Liver (tissue), 9 donors: ENCODE data around the gene CYP3A7. TPM values are rescaled to one million over a fixed set of nuclear protein-coding genes. Genes with fewer than 3 reads are reported as not detected.

Experiments used
- DNase-seq: peaks from one replicate; pipeline ENCODE4 v3.0.0-alpha.2; 2017; ENCODE audit warnings: low spot score
- H3K27ac ChIP-seq, 2 donors: one replicate each; pipeline ENCODE4 v1.7.0; 2013; ENCODE audit warnings: inconsistent platforms in 2 of 2, low read length in 2 of 2, control low read depth in 1 of 2, low read depth in 1 of 2, mild to moderate bottlenecking in 1 of 2
- H3K27me3 ChIP-seq, 4 donors: one replicate each; pipeline versions ENCODE4 v1.6.1 to v1.7.0; 2013; ENCODE audit warnings: low read length in 3 of 4, inconsistent platforms in 1 of 4, mild to moderate bottlenecking in 1 of 4, moderate library complexity in 1 of 4; ENCODE audit not compliant: control insufficient read depth in 4 of 4, insufficient read depth in 4 of 4
- H3K36me3 ChIP-seq, 4 donors: one replicate each; pipeline versions ENCODE4 v1.6.1 to v1.7.0; 2013; ENCODE audit warnings: low read length in 3 of 4, mild to moderate bottlenecking in 3 of 4, low read depth in 1 of 4, moderate library complexity in 1 of 4; ENCODE audit not compliant: control insufficient read depth in 4 of 4, insufficient read depth in 3 of 4
- H3K4me1 ChIP-seq, 4 donors: one replicate each; pipeline versions ENCODE4 v1.6.1 to v1.7.0; 2013; ENCODE audit warnings: low read length in 3 of 4, mild to moderate bottlenecking in 3 of 4, moderate library complexity in 1 of 4; ENCODE audit not compliant: control insufficient read depth in 4 of 4, insufficient read depth in 4 of 4
- H3K4me3 ChIP-seq, 3 donors: one replicate each; pipeline versions ENCODE4 v1.6.1 to v1.7.0; 2013; ENCODE audit warnings: low read length in 3 of 3, control low read depth in 1 of 3, low read depth in 1 of 3, mild to moderate bottlenecking in 1 of 3
- H3K9ac ChIP-seq, 2 donors: one replicate each; pipeline ENCODE4 v1.7.0; 2013; ENCODE audit warnings: low read length in 2 of 2, mild to moderate bottlenecking in 2 of 2, moderate library complexity in 2 of 2, control low read depth in 1 of 2, low read depth in 1 of 2
- H3K9me3 ChIP-seq, 4 donors: one replicate each; pipeline versions ENCODE4 v1.6.1 to v1.7.0; 2013; ENCODE audit warnings: low read length in 3 of 4; ENCODE audit not compliant: control insufficient read depth in 4 of 4
- CTCF ChIP-seq: fragments of 150-350 bp; IDR thresholded peaks from 2 replicates; pipeline ENCODE4 v1.5.1; 2017; ENCODE audit warnings: improper control_type of control experiment, low read depth, low read length; ENCODE audit not compliant: missing input control
- EGR1 ChIP-seq, 2 donors: IDR thresholded peaks; 2 replicates each; pipeline ENCODE4 v1.6.1; 2016 to 2018; ENCODE audit warnings: antibody characterized with exemption in 2 of 2, low read depth in 2 of 2
- FOXA1 ChIP-seq: IDR thresholded peaks from 2 replicates; pipeline ENCODE4 v1.6.1; 2016; ENCODE audit warnings: antibody characterized with exemption
- FOXA2 ChIP-seq: IDR thresholded peaks from 2 replicates; pipeline ENCODE4 v1.6.1; 2016; ENCODE audit warnings: antibody characterized with exemption
- GABPA ChIP-seq, 2 donors: IDR thresholded peaks in 1 of 2; conservative IDR thresholded peaks in 1 of 2; 2 replicates each; pipeline ENCODE4 v1.6.1; 2016; ENCODE audit warnings: antibody characterized with exemption in 2 of 2, mild to moderate bottlenecking in 1 of 2, moderate library complexity in 1 of 2
- HNF4A ChIP-seq, 2 donors: conservative IDR thresholded peaks; 2 replicates each; pipeline ENCODE4 v1.6.1; 2016; ENCODE audit warnings: antibody characterized with exemption in 2 of 2, mild to moderate bottlenecking in 2 of 2
- HNF4G ChIP-seq: IDR thresholded peaks from 2 replicates; pipeline ENCODE4 v1.6.1; 2016; ENCODE audit warnings: antibody characterized with exemption
- JUND ChIP-seq, 2 donors: IDR thresholded peaks; 2 replicates each; pipeline ENCODE4 v1.6.1; 2016; ENCODE audit warnings: antibody characterized with exemption in 2 of 2
- NR2F2 ChIP-seq: IDR thresholded peaks from 2 replicates; pipeline ENCODE4 v1.6.1; 2016; ENCODE audit warnings: antibody characterized with exemption
- REST ChIP-seq: IDR thresholded peaks from 2 replicates; pipeline ENCODE4 v1.6.1; 2016; ENCODE audit warnings: antibody characterized with exemption, mild to moderate bottlenecking
- RXRA ChIP-seq, 2 donors: IDR thresholded peaks; 2 replicates each; pipeline ENCODE4 v1.6.1; 2017 to 2018; ENCODE audit warnings: antibody characterized with exemption in 2 of 2, mild to moderate bottlenecking in 1 of 2
- YY1 ChIP-seq: IDR thresholded peaks from 2 replicates; pipeline ENCODE4 v1.6.1; 2016; ENCODE audit warnings: antibody characterized with exemption, mild to moderate bottlenecking
- WGBS: extraction: QIAGEN DNeasy Blood & Tissue Kit; methylation state at CpG from one replicate; pipeline ENCODE4 v1.1.7; 2013; 5-methylcytosine and 5-hydroxymethylcytosine counted together
- polyA plus RNA-seq, 2 donors: library from polyadenylated mRNA; stranded (reverse) in 1 of 2; unstranded in 1 of 2; fragments of 200-250 nt in 1 of 2; fragments of >200 nt in 1 of 2; fragmentation: Nextera tagmentation in 1 of 2; extraction: Ambion mirVana in 1 of 2; gene quantifications; one replicate each; pipeline versions ENCODE4 v1.2.1 to v1.2.3, GENCODE V29; 2013 to 2015
- total RNA-seq, 2 donors: library from RNA; depleted of rRNA; stranded (reverse); fragments of >200 nt; gene quantifications; one replicate each; pipeline ENCODE4 v1.2.3, GENCODE V29; 2014
- TF ChIP-seq, protein P1 (sequence below): IDR thresholded peaks from 2 replicates; pipeline ENCODE4 v1.6.1; 2016; ENCODE audit warnings: antibody characterized with exemption
- TF ChIP-seq, protein P2 (sequence below): IDR thresholded peaks from 2 replicates; pipeline ENCODE4 v1.6.1; 2016; ENCODE audit warnings: antibody characterized with exemption
- TF ChIP-seq, protein P3 (sequence below): IDR thresholded peaks from 2 replicates; pipeline ENCODE4 v1.6.1; 2016; ENCODE audit warnings: antibody characterized with exemption
- donor health status: healthy.
- donor health status: healthy.
- donor health status: healthy.
- donor health status: healthy.
- donor health status: healthy.

CYP3A7 gene
- total and polyA plus RNA-seq, 4 donors: 36.1 to 2,448 (median 83.4) TPM

GRCh38 chr7:99707096-99707495, 27.9 kb downstream of the CYP3A7 start:
- H3K9ac ChIP-seq: no peak overlapping the region
- H3K27ac ChIP-seq: no peak overlapping the region
- no peak overlapping the region for H3K4me3 ChIP-seq
- 90% methylated on average over 1 of the region's 1 CpG for WGBS
- no peaks in the 10 kb centered on the region for H3K27me3 ChIP-seq
- peaks cover 4 to 38% (median 23%) of the 10 kb centered on the region in 4 donors for H3K36me3 ChIP-seq
- no peaks in the 10 kb centered on the region for H3K4me1 ChIP-seq
- peaks cover 0 to 6% (median 0%) of the 10 kb centered on the region in 4 donors for H3K9me3 ChIP-seq
- no peak for DNase-seq
- no peak for TF ChIP-seq REST
- no peak for TF ChIP-seq HNF4A (conservative IDR thresholded peaks at IDR 0.05)
- TF ChIP-seq, protein P1, sequence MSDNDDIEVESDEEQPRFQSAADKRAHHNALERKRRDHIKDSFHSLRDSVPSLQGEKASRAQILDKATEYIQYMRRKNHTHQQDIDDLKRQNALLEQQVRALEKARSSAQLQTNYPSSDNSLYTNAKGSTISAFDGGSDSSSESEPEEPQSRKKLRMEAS: no peak
- TF ChIP-seq FOXA2: no peak
- TF ChIP-seq CTCF: no peak
- no peak for TF ChIP-seq YY1

GRCh38 chr7:99699946-99700345, 35.0 kb downstream of the CYP3A7 start:
- H3K4me1 ChIP-seq: peaks cover 1 to 15% (median 8%) of the 10 kb centered on the region in 4 donors
- TF ChIP-seq FOXA2: no peak
- no peak for TF ChIP-seq NR2F2
- TF ChIP-seq, protein P1: no peak
- no peak for TF ChIP-seq RXRA (IDR thresholded peaks at IDR 0.05)
- TF ChIP-seq, protein P2, sequence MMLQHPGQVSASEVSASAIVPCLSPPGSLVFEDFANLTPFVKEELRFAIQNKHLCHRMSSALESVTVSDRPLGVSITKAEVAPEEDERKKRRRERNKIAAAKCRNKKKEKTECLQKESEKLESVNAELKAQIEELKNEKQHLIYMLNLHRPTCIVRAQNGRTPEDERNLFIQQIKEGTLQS: no peak
- TF ChIP-seq FOXA1: no peak
- TF ChIP-seq EGR1 (IDR thresholded peaks at IDR 0.05; ENCODE audit: low read depth in 2 of 2): no peak
- no peak for TF ChIP-seq REST
- TF ChIP-seq, protein P3, sequence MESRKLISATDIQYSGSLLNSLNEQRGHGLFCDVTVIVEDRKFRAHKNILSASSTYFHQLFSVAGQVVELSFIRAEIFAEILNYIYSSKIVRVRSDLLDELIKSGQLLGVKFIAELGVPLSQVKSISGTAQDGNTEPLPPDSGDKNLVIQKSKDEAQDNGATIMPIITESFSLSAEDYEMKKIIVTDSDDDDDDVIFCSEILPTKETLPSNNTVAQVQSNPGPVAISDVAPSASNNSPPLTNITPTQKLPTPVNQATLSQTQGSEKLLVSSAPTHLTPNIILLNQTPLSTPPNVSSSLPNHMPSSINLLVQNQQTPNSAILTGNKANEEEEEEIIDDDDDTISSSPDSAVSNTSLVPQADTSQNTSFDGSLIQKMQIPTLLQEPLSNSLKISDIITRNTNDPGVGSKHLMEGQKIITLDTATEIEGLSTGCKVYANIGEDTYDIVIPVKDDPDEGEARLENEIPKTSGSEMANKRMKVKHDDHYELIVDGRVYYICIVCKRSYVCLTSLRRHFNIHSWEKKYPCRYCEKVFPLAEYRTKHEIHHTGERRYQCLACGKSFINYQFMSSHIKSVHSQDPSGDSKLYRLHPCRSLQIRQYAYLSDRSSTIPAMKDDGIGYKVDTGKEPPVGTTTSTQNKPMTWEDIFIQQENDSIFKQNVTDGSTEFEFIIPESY: no peak
- no peak for TF ChIP-seq HNF4A (conservative IDR thresholded peaks at IDR 0.05)
- TF ChIP-seq CTCF: no peak
- TF ChIP-seq GABPA (IDR thresholded peaks at IDR 0.05 in 1 of 2, conservative IDR thresholded peaks at IDR 0.05 in 1 of 2): no peak
- TF ChIP-seq JUND (IDR thresholded peaks at IDR 0.05): no peak
- no peak for TF ChIP-seq HNF4G
- 55% methylated on average over 5 of the region's 5 CpGs for WGBS
- H3K36me3 ChIP-seq: peaks cover 0 to 9% (median 0%) of the 10 kb centered on the region in 4 donors
- DNase-seq: no peak
- H3K4me3 ChIP-seq: no peak overlapping the region
- no peaks in the 10 kb centered on the region for H3K9me3 ChIP-seq
- H3K27ac ChIP-seq: no peak overlapping the region
- no peaks in the 10 kb centered on the region for H3K27me3 ChIP-seq
- H3K9ac ChIP-seq: no peak overlapping the region
